HEK293 (cell line): Measurements from ENCODE around the gene FAM204A.

Experiments used
- CTCF ChIA-PET: fragments of 350-600 bp; formaldehyde crosslinking; extraction: SDS; loops from one replicate; lab custom pipeline; 2021; ENCODE audit warnings: antibody characterized with exemption; lab: Yijun Ruan, JAX
- POLR2A ChIA-PET: fragments of 300-600 bp; formaldehyde crosslinking; extraction: SDS; loops from one replicate; lab custom pipeline; 2020; ENCODE audit warnings: antibody characterized with exemption, inconsistent platforms; lab: Yijun Ruan, JAX
- H3K27ac ChIP-seq: fragments of 200-500 bp; sonication (Bioruptor generic); 2 replicates; pipeline ENCODE4 v1.5.1; 2014; ENCODE audit warnings: low read depth, low read length, control low read depth, inconsistent platforms; ENCODE audit errors: extremely low read depth
- H3K36me3 ChIP-seq, 2 experiments: fragments of 200-500 bp in 1 of 2; sonication (Bioruptor generic) in 1 of 2; 1 replicate in 1 of 2; 2 replicates in 1 of 2; pipeline ENCODE4 v1.5.1; 2014 to 2017; ENCODE audit warnings: inconsistent platforms in 2 of 2, low read length in 2 of 2; ENCODE audit not compliant: control insufficient read depth in 2 of 2, insufficient read depth in 1 of 2
- H3K4me1 ChIP-seq: fragments of 200-500 bp; sonication (Bioruptor generic); 2 replicates; pipeline ENCODE4 v1.5.1; 2014; ENCODE audit warnings: mild to moderate bottlenecking, low read length, inconsistent platforms; ENCODE audit not compliant: control insufficient read depth, insufficient read depth
- H3K4me3 ChIP-seq: 2 replicates; pipeline ENCODE4 v1.5.1; 2011; ENCODE audit warnings: low read depth, mild to moderate bottlenecking, control low read depth, low read length, moderate library complexity
- H3K9me3 ChIP-seq: fragments of 200-500 bp; sonication (Bioruptor generic); 2 replicates; pipeline ENCODE4 v1.5.1; 2014; ENCODE audit warnings: low read depth, low read length, inconsistent platforms; ENCODE audit not compliant: control insufficient read depth, insufficient read depth
- GLI4 ChIP-seq: fragments of 450-650 bp; formaldehyde crosslinking; IDR thresholded peaks from 2 replicates; pipeline ENCODE4 v1.5.1; 2016; ENCODE audit warnings: missing biosample characterization, missing genetic modification characterization
- OSR2 ChIP-seq: fragments of 450-650 bp; formaldehyde crosslinking; IDR thresholded peaks from 2 replicates; pipeline ENCODE4 v1.5.1; 2016; ENCODE audit warnings: missing biosample characterization, missing genetic modification characterization
- SETDB1 ChIP-seq: IDR thresholded peaks from one replicate; pipeline ENCODE4 v1.6.1; 2017; ENCODE audit warnings: mild to moderate bottlenecking, low read length, moderate library complexity, mixed read lengths; ENCODE audit not compliant: insufficient read length
- TCF7L2 ChIP-seq: IDR thresholded peaks from 2 replicates; pipeline ENCODE4 v1.6.1; 2011; ENCODE audit warnings: low read depth, mild to moderate bottlenecking, inconsistent platforms, low read length, moderate library complexity, borderline replicate concordance
- WT1 ChIP-seq: fragments of 450-650 bp; formaldehyde crosslinking; IDR thresholded peaks from 2 replicates; pipeline ENCODE4 v1.5.1; 2016; ENCODE audit warnings: missing biosample characterization, missing genetic modification characterization
- ZNF121 ChIP-seq: fragments of 450-650 bp; formaldehyde crosslinking; IDR thresholded peaks from 2 replicates; pipeline ENCODE4 v1.5.1; 2016; ENCODE audit warnings: missing biosample characterization, missing genetic modification characterization
- ZNF2 ChIP-seq: fragments of 450-650 bp; formaldehyde crosslinking; IDR thresholded peaks from 2 replicates; pipeline ENCODE4 v1.5.1; 2016; ENCODE audit warnings: missing biosample characterization, missing genetic modification characterization
- ZNF311 ChIP-seq: fragments of 450-650 bp; formaldehyde crosslinking; IDR thresholded peaks from 2 replicates; pipeline ENCODE4 v1.5.1; 2017; ENCODE audit warnings: missing biosample characterization, missing genetic modification characterization, borderline replicate concordance
- ZNF391 ChIP-seq: fragments of 450-650 bp; formaldehyde crosslinking; IDR thresholded peaks from 2 replicates; pipeline ENCODE4 v1.5.1; 2016; ENCODE audit warnings: low read depth, missing biosample characterization, missing genetic modification characterization, borderline replicate concordance
- ZNF423 ChIP-seq: fragments of 450-650 bp; formaldehyde crosslinking; IDR thresholded peaks from 2 replicates; pipeline ENCODE4 v1.5.1; 2016; ENCODE audit warnings: missing biosample characterization, missing genetic modification characterization
- ZNF501 ChIP-seq: fragments of 450-650 bp; formaldehyde crosslinking; IDR thresholded peaks from 2 replicates; pipeline ENCODE4 v1.5.1; 2016; ENCODE audit warnings: missing biosample characterization, missing genetic modification characterization
- ZNF792 ChIP-seq: fragments of 450-650 bp; formaldehyde crosslinking; IDR thresholded peaks from 2 replicates; pipeline ENCODE4 v1.5.1; 2016; ENCODE audit warnings: missing biosample characterization, missing genetic modification characterization
- TF ChIP-seq, protein P1 (sequence below): fragments of 450-650 bp; formaldehyde crosslinking; IDR thresholded peaks from 2 replicates; pipeline ENCODE4 v1.5.1; 2017; ENCODE audit warnings: missing biosample characterization, missing genetic modification characterization
- TF ChIP-seq, protein P2 (sequence below): fragments of 450-650 bp; formaldehyde crosslinking; conservative IDR thresholded peaks from 2 replicates; pipeline ENCODE4 v1.5.1; 2016; ENCODE audit warnings: low read depth, missing biosample characterization, missing genetic modification characterization

Gene FAM204A

GRCh38 chr10:118321724-118322575 is 20.2 kb downstream of the FAM204A start (continued):
- no peak for TF ChIP-seq ZNF121 (tag by site-specific recombination)
- TF ChIP-seq ZNF2 (tag by site-specific recombination): no peak

- Histone ChIP-seq H3K4me1 (no peaks in the 10 kb centered on the region), H3K9me3 (no peaks in the 10 kb centered on the region), H3K4me3 (no peak overlapping the region), H3K36me3 (peaks cover 3 to 20% of the 10 kb centered on the region in 2 experiments; a peak in 1 of 3 replicates), H3K27ac (no peak overlapping the region)
- TF ChIP-seq, protein P1, sequence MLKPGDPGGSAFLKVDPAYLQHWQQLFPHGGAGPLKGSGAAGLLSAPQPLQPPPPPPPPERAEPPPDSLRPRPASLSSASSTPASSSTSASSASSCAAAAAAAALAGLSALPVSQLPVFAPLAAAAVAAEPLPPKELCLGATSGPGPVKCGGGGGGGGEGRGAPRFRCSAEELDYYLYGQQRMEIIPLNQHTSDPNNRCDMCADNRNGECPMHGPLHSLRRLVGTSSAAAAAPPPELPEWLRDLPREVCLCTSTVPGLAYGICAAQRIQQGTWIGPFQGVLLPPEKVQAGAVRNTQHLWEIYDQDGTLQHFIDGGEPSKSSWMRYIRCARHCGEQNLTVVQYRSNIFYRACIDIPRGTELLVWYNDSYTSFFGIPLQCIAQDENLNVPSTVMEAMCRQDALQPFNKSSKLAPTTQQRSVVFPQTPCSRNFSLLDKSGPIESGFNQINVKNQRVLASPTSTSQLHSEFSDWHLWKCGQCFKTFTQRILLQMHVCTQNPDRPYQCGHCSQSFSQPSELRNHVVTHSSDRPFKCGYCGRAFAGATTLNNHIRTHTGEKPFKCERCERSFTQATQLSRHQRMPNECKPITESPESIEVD (tag by site-specific recombination): peak; percentile 26; the same call in 1 of the 2 replicates
- TF ChIP-seq OSR2: peak; percentile 39; the same call in 1 of the 2 replicates
- no peak for TF ChIP-seq ZNF391 (tag by site-specific recombination)
- peak; percentile 45; the same call in 1 of the 2 replicates for TF ChIP-seq TCF7L2
- TF ChIP-seq WT1: no peak
- CTCF ChIA-PET: interaction anchor here (0.8 kb wide), 1 partner anchor 144 kb away, joined by 4 read pairs; no protein-coding TSS in a partner anchor
- POLR2A ChIA-PET: no interaction called here
Observed at GRCh38 chr10:118315629-118316028, 26.5 kb downstream of the FAM204A start.

- TF ChIP-seq, protein P1 (tag by site-specific recombination): peak; percentile 65
- TF ChIP-seq TCF7L2: no peak
- no peak overlapping the region for H3K4me3 ChIP-seq
- POLR2A ChIA-PET: no interaction called here
Observed at GRCh38 chr10:118314882-118315281, 27.2 kb downstream of the FAM204A start.

GRCh38 chr10:118311505-118311904 is 30.6 kb downstream of the FAM204A start:
- Histone ChIP-seq H3K27ac (no peak overlapping the region), H3K9me3 (no peaks in the 10 kb centered on the region), H3K4me3 (no peak overlapping the region), H3K4me1 (no peaks in the 10 kb centered on the region), H3K36me3 (peaks cover 0 to 26% of the 10 kb centered on the region in 2 experiments)
- POLR2A ChIA-PET: no interaction called here
- CTCF ChIA-PET: interaction anchor here (1.8 kb wide), 1 partner anchor 52 kb away, joined by 4 read pairs; no protein-coding TSS in a partner anchor
- TF ChIP-seq GLI4 (tag by site-specific recombination) (no peak), SETDB1 (no peak), ZNF501 (tag by site-specific recombination) (no peak), ZNF311 (tag by site-specific recombination) (no peak), ZNF792 (tag by site-specific recombination) (no peak), ZNF423 (no peak)
- TF ChIP-seq, protein P2, sequence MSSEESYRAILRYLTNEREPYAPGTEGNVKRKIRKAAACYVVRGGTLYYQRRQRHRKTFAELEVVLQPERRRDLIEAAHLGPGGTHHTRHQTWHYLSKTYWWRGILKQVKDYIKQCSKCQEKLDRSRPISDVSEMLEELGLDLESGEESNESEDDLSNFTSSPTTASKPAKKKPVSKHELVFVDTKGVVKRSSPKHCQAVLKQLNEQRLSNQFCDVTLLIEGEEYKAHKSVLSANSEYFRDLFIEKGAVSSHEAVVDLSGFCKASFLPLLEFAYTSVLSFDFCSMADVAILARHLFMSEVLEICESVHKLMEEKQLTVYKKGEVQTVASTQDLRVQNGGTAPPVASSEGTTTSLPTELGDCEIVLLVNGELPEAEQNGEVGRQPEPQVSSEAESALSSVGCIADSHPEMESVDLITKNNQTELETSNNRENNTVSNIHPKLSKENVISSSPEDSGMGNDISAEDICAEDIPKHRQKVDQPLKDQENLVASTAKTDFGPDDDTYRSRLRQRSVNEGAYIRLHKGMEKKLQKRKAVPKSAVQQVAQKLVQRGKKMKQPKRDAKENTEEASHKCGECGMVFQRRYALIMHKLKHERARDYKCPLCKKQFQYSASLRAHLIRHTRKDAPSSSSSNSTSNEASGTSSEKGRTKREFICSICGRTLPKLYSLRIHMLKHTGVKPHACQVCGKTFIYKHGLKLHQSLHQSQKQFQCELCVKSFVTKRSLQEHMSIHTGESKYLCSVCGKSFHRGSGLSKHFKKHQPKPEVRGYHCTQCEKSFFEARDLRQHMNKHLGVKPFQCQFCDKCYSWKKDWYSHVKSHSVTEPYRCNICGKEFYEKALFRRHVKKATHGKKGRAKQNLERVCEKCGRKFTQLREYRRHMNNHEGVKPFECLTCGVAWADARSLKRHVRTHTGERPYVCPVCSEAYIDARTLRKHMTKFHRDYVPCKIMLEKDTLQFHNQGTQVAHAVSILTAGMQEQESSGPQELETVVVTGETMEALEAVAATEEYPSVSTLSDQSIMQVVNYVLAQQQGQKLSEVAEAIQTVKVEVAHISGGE (tag by site-specific recombination): no peak

More at GRCh38 chr10:118314882-118315281, 27.2 kb downstream of the FAM204A start:
- peaks cover 0 to 17% of the 10 kb centered on the region in 2 experiments; a peak in 2 of 3 replicates for H3K36me3 ChIP-seq
- CTCF ChIA-PET: interaction anchor here (0.5 kb wide), 1 partner anchor 31 kb away, joined by 4 read pairs; no protein-coding TSS in a partner anchor
- H3K27ac ChIP-seq: no peak overlapping the region
- H3K9me3 ChIP-seq: no peaks in the 10 kb centered on the region
- H3K4me1 ChIP-seq: no peaks in the 10 kb centered on the region
